Measurements from ENCODE around the gene LGI1.
"Not testable (repeated sequence)": the region's sequence is repeated elsewhere in the genome, so short reads cannot be mapped to it uniquely, and the experiment has no call there.

LGI1 gene

DNA sequence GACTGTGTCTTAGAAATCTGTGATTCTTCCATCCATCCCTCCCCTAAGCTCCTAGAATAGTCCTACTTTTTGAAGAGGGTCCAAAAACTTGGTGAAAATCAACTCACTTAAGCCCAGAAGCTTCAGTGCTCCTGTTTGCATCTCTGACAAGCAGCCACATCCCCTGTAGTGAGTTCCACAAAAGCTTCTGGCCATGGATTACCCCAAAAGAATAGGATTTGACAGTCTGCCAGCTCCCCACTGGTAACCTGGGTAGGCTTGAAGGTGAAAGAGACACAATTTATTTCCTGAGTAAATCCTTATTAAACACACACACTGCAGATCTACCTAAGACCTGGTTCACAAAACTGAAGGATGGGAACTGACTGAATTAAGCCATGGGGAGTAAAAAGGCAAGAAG, 46.5 kb downstream of the LGI1 start:
- DNase-seq = no peak

GRCh38 chr10:93806903-93807302, 49.2 kb downstream of the LGI1 start:
- no peak for DNase-seq

DNA sequence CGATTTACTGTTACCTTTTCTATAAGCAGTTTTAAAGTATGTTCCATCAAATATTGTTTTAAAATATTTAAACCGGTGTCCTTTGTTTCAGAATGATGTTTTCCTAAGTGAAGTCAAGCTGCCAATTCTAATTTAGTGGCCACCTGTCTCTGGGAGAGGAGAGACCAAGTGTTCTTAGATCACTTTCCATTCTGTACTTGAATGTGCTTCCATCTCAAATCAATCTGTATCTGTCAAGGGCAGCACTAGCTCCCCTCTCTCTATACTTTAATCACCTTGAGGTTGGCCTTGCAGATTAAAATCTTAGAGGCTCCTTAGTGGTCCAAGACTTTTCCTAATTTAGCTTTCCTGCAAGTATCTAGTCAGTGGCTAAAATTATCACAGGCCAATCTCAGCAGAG, 49.6 kb downstream of the LGI1 start:
- no peak for DNase-seq

DNA sequence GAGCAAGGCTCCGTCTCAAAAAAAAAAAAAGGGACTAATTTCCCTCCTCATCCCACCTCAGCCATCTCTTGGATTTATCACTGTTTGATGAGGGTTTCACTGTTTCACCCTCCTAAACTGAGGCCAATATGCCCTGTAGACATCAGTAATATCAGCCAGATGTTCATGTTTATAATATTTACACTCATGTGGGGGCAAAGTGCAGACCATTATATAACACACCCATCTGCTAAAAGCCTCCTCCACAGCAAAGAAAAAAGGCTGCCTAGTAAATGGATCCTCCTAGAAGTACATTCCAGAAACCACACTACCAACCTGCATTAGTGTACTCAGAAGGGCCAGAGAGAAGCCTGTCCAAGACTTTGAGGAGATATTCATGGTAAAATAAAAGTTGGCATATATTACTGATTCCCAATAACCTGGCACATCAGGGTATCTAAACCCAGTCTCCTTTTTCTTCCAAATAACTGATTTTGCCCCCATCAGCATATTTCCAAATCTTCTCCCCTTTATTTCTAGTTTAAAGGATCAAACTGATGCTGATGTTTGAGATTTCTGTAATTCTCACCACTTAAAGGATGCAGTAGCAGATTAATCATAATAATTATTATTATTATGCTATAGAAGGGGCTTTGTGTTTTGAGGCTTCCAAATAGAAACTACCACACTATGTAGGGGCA, 55.1 kb downstream of the LGI1 start:
- no peak for DNase-seq

- DNase-seq = peak in 44 of 56 donors; percentile 5 to 62 (median 27)
Measured at GRCh38 chr10:93813507-93814465, 56.0 kb downstream of the LGI1 start.

DNA sequence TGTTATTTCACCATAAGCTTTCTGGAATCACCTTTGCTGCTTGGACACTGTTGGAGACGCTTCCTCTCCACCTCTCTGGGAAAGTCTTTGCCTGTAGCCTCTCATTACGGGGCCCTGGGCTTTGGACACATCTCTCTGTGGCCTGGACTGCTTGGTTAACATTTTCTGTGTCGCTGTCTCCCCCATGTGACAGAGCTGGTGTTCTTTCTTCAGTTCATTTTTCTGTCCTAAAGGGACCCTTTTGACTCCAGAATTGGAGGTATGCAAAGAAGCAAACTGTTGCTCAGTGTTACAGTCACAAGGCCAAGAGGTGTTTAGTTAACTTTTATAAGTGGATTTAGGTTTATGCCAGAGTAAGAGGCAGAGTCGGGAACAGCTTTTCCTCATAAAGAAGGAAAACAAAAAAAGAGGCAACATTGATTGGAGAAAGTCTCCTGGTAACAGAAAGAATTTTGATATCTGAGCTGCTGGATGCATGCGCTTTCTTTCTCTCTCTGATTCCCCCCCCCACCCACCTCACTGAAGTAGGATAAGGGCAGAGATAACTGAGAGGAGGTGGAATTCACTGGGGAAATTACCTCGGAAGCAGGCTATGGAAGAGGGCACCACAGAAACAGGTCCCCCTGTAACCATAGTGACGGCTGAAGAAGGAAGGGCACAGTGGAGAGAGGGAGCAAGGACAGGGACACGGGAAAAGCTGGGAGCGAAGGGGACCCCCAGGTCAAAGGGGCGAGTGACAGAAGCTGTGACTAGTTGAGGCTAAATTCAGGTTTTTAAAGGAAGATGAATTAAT, 57.8 kb downstream of the LGI1 start:
- peak in 23 of 56 donors; percentile 2 to 44 (median 12) for DNase-seq

DNA sequence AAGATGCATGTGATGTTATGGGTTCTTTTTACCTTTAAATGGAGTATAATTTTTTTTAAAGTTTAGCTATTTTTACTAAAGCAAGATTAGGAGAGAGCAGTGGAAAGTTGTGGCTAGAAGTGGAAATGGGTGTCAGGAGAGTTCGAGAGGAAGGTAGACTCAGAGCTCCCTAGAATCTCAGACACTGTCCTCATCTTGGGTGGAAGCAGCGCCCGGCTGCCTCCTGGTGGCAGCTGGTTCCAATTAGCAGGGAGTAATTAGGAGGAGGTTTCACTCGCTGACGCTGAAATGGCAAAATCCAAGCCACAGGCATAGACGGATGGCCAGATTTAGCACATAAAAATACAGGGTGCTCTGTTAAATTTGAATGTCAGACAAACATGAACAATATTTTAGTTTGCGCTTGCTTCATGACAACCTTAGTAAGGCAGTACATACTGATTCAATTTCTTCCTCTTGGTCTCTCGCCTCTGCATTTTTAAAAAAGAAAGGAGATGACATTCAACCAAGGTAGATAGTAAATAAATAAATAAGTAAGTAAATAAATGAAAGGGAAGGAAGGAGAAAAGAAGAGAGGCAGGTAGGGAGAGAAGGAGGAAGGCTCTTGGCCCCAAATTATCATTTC, 58.5 kb downstream of the LGI1 start:
- DNase-seq = peak in 48 of 56 donors; percentile 2 to 84 (median 26)

GRCh38 chr10:93818086-93818485, 60.4 kb downstream of the LGI1 start:
- no peak for DNase-seq

GRCh38 chr10:93819520-93819919, 61.8 kb downstream of the LGI1 start:
- DNase-seq = no peak

GRCh38 chr10:93820434-93820833, 62.7 kb downstream of the LGI1 start:
- no peak for DNase-seq

- DNase-seq = no peak
Measured at GRCh38 chr10:93821051-93821772, 63.5 kb downstream of the LGI1 start.

- no peak for DNase-seq
Measured at GRCh38 chr10:93826355-93826754, 68.6 kb downstream of the LGI1 start.

DNA sequence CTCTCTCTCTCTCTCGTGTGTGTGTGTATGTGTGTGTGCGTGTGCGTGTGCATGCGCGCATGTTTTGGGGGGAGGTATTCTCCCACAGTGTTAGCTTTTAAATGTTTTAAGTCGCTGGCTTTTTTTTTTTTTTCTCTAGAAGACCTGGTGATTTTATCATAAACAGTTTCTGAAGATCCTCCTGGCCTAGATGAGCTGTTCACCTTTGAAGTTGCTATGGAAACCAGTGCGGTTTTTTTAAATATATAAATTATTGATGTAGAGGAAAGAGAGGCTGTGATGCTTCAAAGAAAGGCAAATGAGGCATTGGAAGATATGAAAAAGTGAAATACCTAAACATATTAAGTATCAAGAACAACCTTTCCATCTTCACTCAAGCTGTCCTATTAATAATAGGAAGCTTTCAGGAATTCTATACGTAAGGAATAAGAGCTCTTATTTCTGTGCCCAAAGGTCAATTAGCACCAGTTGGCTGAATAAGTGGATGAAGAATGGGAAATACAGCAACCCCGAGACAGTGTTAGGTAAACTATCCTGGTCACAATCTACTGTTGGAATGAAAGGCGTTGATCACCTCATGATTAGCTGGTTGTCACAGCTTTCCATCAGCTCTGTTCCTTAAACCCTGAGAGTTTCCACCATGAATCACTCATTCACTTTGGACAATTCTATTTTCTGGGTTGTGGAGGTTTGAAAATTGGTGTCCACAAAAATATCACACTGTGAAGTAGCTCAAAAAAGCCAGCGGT, 69.5 kb downstream of the LGI1 start:
- DNase-seq = no peak

DNA sequence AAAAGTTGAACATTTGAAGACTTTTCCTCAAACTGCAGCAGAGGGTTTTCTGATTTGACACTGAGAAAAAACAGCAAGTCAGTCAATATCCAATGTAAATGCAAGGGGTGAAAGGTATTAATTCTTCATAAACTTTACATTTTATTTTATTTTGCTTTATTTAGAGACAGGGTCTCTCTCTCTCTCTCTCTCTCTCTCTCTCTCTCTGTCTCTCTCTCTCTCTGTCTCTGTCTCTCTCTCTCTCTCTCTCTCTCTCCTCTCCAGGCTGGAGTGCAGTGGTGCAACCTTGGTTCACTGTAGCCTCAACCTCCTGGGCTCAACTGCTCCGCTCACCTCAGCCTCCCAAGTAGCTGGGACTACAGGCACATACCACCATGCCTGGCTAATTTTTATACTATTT, 73.3 kb downstream of the LGI1 start:
- not testable (repeated sequence) for DNase-seq

DNA sequence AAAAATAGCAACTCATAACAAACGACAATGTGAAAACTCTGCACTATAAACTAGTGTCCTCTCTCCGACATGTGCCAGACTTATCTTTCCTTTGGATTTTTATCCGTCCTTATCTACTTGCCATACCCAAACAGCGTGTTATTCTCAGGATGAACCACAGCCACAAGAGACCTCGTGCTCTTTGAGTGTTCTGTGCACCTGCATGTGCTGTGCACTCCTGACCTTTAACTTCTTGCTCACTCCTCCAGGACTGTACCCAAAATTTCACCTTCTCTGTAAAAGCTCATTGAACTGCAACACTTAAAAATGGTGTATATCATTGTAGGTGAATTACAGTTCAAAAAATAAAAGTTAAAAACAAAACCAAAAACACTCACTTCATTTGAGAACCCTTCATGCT, 78.0 kb downstream of the LGI1 start:
- no peak for DNase-seq

- no peak for DNase-seq
Measured at GRCh38 chr10:93837822-93838221, 80.1 kb downstream of the LGI1 start.

DNA sequence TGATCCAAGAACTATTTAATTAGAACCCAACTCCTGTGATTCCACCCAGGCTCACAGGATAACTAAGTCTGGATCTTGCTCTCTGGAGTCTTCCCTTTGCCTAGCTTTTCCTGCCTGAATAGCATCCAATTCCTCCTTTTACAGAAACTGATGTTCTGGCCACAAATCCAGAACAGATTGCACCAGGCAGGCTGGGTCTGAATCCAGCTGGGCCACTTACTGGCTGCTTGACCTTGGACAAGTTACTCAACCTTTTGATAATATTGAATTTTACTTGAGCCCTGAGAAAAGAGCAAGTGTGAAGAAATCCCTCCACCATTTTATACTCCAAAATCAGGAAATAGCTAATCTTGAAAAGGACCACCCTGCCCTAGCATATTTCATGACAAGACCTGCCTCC, 80.5 kb downstream of the LGI1 start:
- no peak for DNase-seq

DNA sequence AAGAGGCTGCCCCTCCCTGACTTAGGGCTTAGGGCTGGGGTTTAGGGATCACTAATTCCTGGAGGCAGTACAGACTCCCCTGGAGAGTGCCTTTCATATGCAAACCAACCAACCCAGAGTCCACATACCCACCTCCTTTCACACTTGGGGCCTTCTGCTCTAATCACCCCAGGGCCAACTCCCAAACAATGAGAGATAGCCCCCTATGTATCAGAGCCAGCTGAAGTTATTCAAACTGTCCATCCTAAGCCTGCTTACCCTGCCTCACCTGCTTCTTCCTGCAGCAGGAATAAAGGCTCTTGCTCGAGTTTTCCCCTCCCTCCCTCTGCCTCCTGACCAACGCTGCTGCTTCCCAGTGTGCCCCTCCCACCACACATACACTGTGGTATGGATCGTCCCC, 84.2 kb downstream of the LGI1 start:
- DNase-seq = no peak

DNA sequence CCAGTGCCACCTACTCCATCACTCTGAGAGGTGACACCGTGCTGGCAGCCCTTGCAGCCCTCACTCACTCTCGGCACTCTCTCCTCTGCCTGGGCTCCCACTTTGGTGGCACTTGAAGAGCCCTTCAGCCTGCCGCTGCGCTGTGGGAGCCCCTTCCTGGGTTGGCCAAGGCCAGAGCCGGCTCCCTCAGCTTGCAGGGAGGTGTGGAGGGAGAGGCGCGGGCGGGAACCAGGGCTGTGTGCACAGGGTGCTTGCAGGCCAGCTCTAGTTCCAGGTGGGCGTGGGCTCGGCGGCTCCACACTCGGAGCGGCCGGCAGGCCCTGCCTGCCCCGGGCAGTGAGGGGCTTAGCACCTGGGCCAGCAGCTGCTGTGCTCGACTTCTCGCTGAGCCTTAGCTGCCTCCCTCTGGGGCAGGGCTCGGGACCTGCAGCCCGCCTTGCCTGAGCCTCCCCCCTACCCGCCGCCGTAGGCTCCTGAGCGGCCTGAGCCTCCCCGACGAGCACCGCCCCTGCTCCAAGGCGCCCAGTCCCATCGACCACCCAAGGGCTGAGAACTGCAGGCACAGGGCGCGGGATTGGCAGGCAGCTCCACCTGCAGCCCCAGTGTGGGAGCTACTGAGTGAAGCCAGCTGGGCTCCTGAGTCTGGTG, 87.4 kb downstream of the LGI1 start:
- no peak for DNase-seq

Data from nucleus accumbens (tissue), 56 donors.